Measurements from ENCODE around the gene RASSF3.
"Not testable (repeated sequence)": the region's sequence is repeated elsewhere in the genome, so short reads cannot be mapped to it uniquely, and the experiment has no call there.

RASSF3 gene, protein sequence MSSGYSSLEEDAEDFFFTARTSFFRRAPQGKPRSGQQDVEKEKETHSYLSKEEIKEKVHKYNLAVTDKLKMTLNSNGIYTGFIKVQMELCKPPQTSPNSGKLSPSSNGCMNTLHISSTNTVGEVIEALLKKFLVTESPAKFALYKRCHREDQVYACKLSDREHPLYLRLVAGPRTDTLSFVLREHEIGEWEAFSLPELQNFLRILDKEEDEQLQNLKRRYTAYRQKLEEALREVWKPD

DNA sequence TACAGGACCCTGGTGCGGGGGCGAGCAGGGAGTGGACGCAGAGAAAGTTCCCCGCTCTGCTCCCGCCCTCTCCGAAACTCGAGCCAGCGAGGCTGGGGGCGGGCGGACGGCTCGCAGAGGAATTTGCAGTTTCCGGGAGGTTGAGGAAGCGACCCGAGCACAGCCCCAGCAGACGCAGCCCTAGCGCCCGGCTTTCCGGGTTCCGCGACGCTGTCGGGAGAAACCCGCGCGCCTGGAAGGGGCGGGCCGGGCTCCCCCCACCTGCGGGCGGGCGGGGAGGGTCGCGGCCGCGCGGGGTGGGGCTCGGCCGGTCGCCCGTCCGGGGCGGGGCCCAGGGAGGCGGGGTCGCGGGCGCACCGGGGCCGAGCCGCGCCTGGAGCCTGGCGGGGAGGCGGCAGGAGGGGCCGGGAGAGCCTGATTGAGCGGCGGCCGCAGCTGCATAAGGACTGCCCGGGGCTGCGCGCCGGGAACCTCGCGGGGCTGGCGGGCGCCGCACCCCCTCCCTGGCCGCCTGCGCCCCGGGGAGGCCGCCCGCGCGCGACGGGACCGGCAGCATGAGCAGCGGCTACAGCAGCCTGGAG is at the start of gene RASSF3:
Gene RASSF3 (plus strand): TSS at position 417 of the 581 bp plus-strand sequence. CDS start 138 bp downstream, at position 555.
- DNase-seq (ENCODE audit: low read depth) = peak; percentile 32

DNA sequence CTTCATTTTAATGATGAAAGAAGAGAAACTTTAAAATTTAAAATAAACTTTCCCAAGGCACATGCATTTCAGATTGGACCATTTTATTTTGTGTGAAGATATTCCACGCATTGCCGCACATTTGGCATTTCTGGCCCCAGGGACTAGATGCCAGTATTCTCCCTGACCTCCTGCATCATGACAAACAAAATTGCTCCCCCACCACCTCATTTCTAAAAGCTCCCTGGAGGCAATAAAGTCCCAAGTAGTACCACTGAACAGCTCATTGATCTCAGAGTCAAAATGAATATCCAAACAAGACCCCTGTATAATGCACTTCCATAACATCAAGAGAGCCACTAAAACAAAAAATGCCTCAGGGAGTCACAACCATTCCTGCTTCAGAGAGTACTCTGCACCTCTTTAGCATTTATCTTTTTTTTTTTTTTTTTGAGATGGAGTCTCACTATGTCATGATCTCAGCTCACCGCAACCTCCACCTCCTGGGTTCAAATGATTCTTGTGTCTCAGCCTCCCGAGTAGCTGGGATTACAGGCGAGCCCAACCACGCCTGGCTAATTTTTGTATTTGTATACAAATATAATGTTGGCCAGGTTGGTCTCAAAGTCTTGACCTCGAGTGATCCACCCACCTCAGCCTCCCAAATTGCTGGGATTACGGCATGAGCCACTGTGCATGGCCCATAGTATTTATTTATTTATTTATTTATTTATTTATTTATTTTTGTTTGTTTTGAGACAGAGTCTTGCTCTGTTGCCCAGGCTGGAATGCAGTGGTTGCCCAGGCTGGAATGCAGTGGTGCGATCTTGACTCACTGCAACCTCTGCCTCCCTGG is 48.8 kb upstream of the RASSF3 start:
- no peak for DNase-seq (ENCODE audit: low read depth)

GRCh38 chr12:64566122-64566521 is 44.2 kb upstream of the RASSF3 start:
- DNase-seq (ENCODE audit: low read depth) = no peak

DNA sequence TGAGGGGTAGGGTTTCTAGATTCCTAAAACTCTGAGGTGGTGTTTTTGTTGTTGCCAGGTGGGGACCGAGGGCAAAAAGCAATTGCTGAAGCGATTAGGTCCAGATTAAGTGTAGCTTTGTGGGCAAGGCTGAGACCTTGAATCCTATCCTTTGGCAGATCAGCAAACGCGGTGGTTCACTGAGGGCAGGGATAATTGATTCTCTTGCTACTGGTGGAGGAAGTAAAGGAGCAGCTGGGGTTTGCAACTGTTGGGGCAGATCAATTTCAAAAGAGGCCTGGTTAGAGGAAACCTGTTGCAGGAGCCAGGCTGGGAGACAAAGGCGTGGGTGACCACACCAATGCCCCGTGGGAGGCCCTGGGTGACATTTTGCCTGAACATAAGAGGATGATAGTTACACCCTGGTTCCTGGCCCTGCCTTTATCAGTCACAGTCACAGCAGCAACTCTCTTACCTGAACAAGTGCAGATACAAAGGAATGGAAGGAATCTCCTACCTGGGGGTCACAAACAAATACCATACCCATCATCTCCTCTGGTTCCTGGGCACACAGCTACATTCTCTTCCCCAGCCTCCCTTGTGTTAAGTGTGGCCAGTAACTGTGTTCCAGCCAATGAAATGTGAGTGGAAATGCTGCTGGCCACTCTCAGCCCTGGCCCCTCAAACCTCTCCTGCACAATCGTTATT is 43.3 kb upstream of the RASSF3 start:
- no peak for DNase-seq (ENCODE audit: low read depth)

DNA sequence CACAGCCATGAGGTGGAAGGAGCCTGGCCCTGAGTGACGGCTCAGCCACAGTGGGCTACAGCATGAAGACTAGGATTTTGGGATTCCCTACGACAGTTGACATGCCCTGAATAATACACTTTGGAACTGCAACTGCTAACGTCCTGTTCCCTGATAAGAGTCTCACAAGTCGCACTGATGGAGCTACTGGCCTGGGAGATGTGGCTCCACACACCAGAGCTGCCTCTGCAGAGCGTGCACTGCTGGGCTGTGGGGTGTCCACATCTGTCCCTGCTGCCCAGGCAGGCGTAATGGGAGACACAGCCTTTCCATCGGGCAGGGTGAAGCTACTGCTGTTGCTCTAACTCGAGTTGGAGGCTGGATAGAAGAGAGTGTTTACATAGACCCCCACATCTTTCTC is 42.7 kb upstream of the RASSF3 start:
- DNase-seq (ENCODE audit: low read depth) = no peak

GRCh38 chr12:64568298-64568697 is 42.0 kb upstream of the RASSF3 start:
- DNase-seq (ENCODE audit: low read depth) = no peak

DNA sequence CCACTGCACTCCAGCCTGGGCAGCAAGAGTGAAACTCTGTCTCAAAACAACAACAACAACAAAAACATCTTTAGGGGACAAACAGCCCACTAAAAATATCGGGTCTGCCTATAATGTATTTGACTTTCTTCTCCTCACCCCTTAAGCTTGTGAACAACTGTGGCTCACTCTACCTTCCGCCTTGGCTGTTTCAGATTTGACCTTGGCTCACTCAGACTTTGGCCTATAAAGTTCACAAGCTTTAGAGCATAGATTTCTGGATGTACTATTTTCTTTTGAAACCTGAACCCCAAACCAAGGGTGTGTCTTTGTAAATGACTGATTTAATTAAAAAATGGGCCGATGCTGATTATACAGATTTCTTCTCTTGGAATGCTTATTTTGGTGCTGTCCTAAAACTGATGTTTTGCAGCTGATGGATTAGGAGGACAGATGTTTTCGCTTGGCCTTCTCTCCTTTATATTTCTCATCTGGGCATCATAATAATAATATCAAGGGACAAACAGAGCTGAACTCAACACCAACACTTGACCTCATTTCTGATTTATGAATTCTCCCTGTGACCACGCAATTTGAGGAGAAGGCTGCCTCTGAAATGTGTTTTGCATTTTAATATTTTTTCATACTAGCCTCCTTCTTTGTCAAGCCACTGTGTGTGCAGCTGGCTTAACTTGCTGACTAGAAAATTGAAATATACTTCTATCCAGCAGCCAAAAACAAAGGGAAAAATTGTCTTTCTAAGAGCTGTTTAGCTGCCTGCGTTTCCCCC is 40.2 kb upstream of the RASSF3 start:
- DNase-seq (ENCODE audit: low read depth) = no peak

DNA sequence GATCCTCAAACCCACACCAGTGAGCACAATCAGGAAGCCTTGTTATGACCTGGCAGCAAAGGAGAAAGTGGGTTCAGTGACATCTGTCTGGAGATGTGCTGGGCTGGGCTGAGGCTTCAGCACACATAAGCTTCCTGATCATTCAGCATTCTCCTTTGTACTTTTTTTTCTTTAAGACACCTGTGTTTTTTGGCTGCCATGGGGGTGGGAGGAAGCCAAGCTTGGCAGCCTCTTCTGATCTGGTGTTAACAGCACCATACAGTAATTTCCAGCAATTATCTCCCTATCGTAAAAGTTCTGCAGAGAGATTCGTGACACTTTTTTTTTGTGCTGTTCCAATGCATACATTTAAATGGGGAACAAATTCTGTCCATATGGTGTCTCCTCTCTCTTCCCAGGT is 38.9 kb upstream of the RASSF3 start:
- DNase-seq (ENCODE audit: low read depth) = no peak

- DNase-seq (ENCODE audit: low read depth) = no peak
Observed at GRCh38 chr12:64572241-64572640, 38.1 kb upstream of the RASSF3 start.

DNA sequence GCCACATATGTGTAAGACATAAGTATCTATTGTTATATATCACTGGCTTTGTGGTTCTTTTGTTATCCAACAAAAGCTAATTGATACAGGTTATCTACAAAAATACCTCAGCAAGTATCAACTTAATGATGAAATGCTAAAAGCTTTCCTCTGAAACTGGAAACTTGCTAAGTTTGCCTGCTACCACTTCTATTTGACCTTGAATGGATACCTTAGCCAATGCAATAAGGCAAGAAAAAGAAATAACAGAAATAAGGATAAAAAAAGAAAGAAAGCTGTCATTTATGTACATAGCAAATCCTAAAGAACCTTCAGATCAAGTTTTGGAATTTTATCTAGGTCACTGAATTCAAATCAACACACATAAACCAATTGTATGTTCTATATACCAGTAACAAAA is 35.5 kb upstream of the RASSF3 start:
- no peak for DNase-seq (ENCODE audit: low read depth)

- DNase-seq (ENCODE audit: low read depth) = no peak
Observed at GRCh38 chr12:64577046-64577445, 33.2 kb upstream of the RASSF3 start.

- DNase-seq (ENCODE audit: low read depth) = no peak
Observed at GRCh38 chr12:64578566-64578965, 31.7 kb upstream of the RASSF3 start.

GRCh38 chr12:64580681-64581080 is 29.6 kb upstream of the RASSF3 start:
- no peak for DNase-seq (ENCODE audit: low read depth)

GRCh38 chr12:64582114-64582513 is 28.2 kb upstream of the RASSF3 start:
- DNase-seq (ENCODE audit: low read depth) = no peak

DNA sequence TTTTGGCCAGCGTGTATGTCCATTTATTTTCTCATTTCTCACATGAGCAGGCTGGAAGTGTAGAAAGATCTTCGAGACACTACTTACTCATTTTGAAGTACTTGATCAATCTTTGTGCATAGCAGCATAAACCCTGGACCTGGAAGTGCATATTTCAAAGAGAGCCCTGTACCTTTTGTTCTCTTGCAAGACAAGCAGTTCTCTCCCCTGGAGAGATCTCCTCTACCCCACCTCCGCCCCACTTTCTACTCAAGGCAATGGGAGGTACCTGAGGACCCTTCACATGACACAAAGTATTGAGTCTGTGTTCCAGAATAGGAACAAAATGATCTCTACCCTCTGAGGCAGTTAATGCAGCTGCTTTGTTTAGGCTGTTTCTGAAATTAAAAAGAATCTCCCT is 27.4 kb upstream of the RASSF3 start:
- DNase-seq (ENCODE audit: low read depth) = no peak

DNA sequence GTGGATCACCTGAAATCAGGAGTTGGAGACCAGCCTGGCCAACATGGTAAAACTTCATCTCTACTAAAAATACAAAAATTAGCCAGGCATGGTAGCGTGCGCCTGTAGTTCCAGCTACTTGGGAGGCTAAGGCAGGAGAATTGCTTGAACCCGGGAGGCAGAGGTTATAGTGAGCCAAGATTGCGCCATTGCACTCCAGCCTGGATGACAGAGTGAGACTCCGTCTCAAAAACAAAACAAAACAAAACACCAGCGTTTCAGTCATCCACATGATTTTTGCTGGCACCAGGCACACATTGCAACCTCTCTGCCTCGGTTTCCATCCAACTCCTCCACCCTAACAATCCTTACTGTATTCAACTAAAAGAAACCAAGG is 26.9 kb upstream of the RASSF3 start:
- DNase-seq (ENCODE audit: low read depth) = not testable (repeated sequence)

- no peak for DNase-seq (ENCODE audit: low read depth)
Observed at GRCh38 chr12:64583771-64584421, 26.4 kb upstream of the RASSF3 start.

GRCh38 chr12:64585104-64585503 is 25.2 kb upstream of the RASSF3 start:
- no peak for DNase-seq (ENCODE audit: low read depth)

DNA sequence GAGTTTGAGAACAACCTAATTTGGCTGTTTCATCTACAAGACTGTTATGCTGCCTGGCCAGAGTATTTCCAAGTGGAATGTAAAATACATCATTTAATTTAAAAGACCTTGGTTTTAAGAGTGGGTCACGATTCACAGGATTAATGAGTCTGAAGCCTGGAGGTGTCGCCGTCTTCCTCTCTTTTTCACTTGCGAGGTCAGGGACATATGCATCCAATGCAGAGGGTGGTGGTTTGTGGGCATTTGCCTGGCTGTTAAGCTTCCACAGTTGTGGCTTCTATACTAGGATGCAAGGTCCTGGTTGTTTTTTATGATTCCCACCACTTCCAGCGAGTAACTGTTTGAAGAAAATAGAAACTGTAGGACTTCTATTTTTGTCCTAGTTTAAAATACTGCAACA is 22.8 kb upstream of the RASSF3 start:
- no peak for DNase-seq (ENCODE audit: low read depth)

DNA sequence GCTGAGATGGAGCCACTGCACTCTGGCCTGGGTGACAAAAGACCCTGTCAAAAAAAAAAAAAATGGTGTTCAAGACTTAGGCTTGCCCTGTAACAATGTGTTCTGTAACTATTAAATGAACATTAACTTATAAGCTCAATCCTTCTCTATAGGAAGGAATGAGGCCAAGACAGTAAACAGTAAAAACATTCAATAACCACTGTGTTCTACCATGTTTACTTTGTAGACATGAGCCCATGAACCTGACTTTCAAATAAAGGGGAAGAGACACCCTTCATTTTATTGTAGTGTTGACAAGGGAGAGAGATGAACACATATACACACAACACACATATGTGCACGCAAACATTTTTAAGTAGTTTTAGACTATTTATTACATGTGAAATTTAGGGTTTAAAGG is 20.1 kb upstream of the RASSF3 start:
- DNase-seq (ENCODE audit: low read depth) = no peak

Measured in stimulated activated CD8-positive, alpha-beta memory T cell treated with anti-CD3 and anti-CD28 coated beads, Interleukin-15, amount 100 ng/mL, for 1 hour (primary cell).